Vagina (tissue), 2 donors: ENCODE measurements around the gene MYO1D.

ENCODE experiments used
- POLR2AphosphoS5 ChIP-seq, 2 donors: sonication (generic); formaldehyde crosslinking; IDR thresholded peaks; one replicate each; pipeline ENCODE4 v1.9.0; 2017; ENCODE audit warnings: antibody characterized with exemption in 2 of 2, mild to moderate bottlenecking in 2 of 2, low read depth in 1 of 2; ENCODE audit not compliant: insufficient read depth in 1 of 2
- TF ChIP-seq, protein P1 (sequence below), 3 experiments: fragments of 450-650 bp in 2 of 3; fragments of 200-600 bp in 1 of 3; sonication (generic) in 1 of 3; IDR thresholded peaks; one replicate each; pipeline ENCODE4 v1.5.1; 2017 to 2019; ENCODE audit warnings: antibody characterized with exemption in 3 of 3, mild to moderate bottlenecking in 2 of 3, moderate library complexity in 2 of 3

DNA sequence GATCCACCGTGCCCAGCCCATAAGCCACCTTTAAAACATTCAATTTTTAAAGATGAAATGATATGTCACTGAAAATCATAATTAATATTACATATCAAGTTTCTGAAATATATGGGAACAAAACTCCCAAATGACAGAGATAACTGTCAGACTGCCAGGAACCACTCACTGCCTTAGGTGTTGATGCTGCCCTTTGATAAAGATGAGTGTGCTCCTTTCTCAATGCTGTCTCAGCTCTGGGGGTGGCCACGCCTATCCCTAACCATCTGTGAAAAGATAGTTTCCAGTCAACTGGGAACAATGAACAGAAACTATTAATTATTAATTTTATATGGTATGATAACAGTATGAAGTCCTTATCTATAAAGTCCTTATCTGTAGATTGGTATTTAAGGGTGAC, 177.7 kb downstream of the MYO1D start:
- TF ChIP-seq, protein P1, sequence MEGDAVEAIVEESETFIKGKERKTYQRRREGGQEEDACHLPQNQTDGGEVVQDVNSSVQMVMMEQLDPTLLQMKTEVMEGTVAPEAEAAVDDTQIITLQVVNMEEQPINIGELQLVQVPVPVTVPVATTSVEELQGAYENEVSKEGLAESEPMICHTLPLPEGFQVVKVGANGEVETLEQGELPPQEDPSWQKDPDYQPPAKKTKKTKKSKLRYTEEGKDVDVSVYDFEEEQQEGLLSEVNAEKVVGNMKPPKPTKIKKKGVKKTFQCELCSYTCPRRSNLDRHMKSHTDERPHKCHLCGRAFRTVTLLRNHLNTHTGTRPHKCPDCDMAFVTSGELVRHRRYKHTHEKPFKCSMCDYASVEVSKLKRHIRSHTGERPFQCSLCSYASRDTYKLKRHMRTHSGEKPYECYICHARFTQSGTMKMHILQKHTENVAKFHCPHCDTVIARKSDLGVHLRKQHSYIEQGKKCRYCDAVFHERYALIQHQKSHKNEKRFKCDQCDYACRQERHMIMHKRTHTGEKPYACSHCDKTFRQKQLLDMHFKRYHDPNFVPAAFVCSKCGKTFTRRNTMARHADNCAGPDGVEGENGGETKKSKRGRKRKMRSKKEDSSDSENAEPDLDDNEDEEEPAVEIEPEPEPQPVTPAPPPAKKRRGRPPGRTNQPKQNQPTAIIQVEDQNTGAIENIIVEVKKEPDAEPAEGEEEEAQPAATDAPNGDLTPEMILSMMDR (IDR thresholded peaks at IDR 0.05) = no peak
- no peak for TF ChIP-seq POLR2AphosphoS5 (IDR thresholded peaks at IDR 0.05; ENCODE audit: insufficient read depth in 1 of 2, low read depth in 1 of 2)
